T-helper 2 cell (primary cell): ENCODE measurements around the gene NGF.
"Not testable (repeated sequence)": the region's sequence is repeated elsewhere in the genome, so short reads cannot be mapped to it uniquely, and the experiment has no call there.

Source experiments
- DNase-seq, 5 experiments: peaks; one replicate each; pipeline versions ENCODE4 v3.0.0 to v3.0.0-alpha.2; 2012 to 2022

Gene NGF

DNA sequence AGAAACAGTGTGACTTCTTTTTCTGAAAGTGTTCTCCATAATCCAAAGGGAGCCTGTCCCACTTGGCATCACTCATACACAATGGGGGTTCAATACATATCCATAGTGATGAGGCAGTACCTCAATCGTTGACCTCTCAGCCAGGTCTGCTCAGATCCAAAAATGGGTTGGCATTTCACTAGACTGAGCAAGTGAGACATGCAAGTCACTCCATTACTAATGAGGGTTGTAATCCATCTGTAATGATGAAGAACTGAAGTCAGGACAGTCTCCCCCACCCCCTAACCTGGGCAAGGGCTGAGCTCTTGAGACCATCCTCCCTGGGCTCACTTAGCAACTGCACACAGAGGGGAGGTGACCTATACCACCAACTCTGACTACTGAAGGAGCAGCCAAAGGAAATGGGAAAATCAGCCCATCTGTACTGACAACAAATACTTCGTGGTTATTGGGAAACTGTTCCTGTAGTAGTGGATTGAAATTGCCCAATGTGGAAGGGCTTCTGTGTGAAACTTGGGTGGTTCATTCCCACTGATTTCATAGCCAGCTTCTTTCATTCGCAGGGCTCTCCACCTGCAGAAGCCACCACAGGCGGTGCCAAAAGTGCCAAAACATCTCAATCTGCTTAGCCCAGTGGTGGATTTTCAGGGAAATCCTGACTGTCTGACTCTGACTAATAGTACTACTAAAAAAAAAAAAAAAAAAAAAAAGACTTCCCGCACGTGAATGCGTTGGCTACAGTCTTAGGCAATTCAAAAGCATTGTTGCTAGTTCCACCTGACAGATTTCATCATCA is 5.0 kb downstream of the NGF start:
- DNase-seq, result peak in 1 of 5 experiments; percentile 21

DNA sequence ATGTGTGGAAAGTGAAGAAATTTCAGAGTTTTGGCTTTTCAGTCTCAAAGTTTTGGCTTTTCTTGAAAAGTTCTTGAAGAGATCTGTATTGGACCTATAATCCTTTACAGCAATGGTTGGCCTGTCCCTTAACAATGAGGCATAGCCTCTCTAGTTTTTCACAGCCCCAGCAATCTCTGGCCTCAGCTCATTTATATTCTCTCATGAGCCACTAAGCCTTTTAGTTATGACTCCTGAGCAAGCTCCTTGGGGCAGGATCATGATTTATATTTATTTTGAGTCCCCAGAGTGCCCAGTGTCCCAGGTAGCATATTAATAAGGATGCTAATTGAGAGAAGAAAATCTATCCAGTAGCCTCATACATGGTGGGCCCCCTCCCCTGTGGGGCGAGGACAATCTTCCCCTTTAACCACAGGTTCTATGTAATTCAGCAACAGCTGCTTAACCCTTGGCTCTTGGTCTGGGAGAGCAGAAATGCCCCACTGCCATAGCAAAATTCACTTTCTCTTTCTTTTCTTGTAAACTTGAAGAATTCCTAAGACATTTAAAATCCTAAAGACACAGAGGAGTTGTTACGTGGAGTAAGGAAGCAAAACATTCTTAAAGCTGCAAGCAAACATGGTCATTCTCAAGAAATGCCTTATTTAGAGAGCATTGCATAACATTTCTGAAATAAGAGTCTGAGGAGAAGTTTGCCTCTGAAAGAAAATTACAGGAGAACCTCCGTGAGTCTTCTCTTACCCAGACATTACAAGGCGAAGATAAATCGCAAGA is 6.3 kb downstream of the NGF start:
- DNase-seq, result no peak

DNA sequence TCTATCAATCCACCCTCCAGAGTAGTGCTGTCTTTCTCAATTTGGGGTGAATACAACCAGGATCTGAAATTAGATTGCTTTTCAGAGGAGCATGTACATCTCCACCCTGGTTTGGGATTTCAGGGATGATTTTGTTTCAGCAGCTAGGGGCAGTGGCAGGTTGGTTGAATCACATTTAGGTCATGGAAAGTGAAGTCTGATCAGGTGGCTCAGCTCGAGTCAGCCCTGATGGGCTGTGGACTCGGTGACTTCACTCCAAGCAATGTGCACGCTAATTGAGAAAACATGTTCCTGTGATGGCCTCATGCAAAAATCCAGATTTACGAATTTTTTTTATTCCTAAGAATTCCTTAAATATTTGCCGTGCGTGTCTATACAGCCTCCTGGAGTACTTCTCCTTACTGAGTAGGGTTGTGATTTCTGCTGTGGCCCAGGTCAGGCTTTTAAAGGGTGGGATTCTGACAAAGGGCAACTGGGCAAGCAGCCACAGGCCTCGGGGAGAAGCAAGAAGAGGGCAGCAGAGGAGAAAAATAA is 7.5 kb downstream of the NGF start:
- no peak for DNase-seq

DNA sequence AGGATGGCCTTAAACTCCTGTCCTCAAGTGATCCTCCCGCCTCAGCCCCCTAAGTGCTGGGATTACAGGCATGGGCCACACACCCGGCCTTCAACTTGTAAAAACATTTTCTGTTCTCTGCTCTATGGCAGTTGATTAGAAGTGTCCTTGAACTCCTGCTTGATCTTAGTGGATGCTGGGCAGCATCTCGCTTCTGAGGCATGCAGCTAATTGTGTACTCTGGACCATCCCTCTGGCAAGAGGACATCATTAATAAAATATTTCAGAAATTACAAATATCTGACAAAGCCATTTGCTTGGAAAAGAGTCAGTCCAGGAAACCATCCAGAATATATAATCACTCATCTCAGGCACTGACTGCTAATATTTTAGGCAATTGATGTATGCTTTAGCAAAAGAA is 8.1 kb downstream of the NGF start:
- no peak for DNase-seq

DNA sequence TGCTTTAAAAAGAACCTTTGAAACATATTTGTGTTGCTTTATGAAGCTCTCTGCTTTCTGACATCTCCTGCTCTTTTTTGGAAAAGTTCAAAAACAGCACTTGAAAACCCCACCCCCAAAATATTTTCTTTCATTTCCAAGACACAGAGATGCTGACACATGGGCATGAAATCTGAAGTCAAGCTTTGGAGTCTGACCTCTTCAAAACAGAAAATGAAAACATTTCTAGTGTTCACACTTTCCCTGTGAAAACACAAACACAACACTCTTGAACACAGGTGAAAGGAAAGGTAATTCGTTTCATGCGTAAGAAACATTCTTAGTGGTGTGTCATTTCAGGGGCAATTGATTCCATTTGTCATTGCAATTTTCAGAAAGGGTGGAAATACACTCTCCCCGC is 10.8 kb downstream of the NGF start:
- no peak for DNase-seq

DNA sequence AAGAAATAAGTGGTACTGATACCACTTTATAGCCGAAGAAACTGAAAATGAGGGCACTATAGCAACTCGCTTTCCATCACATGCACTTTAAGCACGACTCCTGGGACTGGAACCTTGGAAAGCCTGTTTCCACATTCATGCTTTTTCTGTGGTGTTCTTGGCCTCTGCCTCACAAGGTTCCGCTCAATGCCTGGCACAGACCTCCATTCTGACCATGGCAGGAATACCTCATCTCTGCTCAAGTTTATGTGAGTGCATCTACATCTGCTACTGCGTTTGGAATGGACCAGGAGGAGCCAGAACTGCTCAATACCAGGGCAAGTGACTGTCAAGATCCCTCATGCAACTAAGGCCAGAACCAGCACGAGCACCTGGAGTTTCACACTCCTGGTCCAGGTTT is 11.6 kb downstream of the NGF start:
- no peak for DNase-seq

DNA sequence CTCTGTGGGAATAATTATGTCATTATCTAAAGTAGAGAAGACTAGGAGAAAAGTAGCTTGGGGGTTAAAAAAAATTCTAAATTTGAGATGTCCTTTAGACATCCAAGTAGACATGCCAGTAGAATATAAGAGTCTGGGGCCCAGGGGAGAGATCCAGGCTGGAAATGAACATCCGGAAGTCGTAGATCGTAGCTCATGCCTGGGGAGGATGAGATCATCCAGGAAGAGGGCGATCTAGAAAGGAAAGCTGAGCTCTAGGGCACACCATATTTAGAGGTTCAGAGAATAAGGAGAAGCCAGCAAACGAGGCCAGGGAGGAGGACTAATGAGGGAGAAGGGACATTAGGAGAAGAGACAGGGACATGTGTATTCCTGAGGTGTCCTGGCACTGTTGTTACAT is 12.2 kb downstream of the NGF start:
- no peak for DNase-seq

DNA sequence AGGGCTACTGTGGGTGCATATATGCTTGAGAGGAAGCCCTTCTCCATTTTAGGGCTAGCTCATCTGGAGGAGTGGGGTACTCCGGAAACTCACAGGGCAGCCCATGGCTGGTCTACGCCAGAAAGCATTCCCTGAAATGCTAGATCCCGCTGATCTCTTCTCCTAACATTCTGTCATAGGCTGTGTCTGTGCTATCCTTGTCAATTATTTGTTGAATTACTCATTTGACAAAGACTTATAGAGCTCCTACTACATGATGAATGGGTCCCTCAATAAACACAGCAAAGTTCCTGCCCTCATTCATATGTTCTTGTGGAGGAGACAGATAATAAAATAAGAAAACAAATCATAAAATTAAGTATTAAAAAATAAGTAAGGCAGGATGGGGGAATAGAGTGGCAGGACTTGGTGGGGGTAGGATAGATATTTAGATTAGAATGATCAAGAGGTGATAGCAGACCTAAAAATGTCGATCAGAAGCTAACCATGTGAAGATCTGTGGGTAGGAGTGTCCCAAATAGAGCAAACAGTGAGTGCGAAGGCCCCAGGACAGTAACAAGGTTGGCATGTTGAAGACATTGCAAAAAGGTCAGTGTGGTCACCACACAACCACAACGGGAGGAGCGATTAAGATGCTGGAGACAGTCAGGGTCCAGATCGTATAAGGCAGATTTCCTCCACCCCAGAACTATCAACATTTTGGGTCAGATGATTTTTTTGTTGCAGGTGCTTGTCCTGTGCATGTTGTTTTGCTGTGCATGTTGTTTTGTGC is 13.2 kb downstream of the NGF start:
- DNase-seq, result no peak

DNA sequence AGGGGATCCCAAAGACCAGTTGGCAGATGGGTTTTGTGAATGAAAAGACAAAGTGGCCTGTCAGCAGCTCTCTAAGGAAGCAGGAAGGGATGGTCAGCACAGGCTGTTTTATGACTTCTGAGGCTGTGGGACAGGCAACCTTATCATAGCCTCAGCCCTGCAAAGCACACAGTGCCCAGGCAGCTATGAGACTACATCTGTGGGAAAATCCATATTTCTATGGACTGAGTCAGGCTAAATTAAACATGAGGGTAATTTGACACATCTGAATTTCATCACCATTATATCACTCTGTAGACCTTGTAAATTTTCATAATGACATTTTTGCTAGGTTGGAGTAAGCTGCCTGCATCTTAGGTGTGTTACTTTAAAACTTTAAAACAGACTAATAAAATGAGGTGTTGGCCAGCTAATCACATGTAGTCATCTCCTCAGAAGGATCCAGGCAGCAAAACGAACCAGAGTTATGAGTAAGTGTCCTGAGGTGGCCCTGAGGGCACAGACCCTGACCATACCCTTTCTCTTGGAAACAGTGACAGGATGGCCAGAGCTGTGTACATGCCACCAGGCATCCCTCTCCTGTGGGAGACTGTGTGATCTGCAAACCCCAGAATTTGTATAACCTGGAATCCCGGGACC is 14.6 kb downstream of the NGF start:
- no peak for DNase-seq

DNA sequence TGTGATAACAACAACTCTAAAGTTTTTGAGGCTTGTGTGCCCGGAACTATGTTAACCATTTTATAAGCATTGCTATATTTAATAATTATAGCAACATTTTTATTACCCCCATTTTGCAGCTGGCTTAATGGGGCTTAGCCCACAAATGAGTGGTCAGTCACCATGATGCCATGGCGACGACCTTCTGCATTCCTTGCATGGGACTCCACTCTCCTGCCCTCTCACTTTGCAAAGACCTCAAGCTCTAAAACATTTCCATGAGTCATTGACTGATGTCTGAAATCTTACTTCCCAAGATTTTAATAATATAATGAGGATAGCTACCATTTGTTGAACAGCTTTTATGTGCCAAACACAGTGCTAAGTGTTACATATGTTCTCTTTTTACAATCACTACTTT is 15.4 kb downstream of the NGF start:
- DNase-seq, result no peak

DNA sequence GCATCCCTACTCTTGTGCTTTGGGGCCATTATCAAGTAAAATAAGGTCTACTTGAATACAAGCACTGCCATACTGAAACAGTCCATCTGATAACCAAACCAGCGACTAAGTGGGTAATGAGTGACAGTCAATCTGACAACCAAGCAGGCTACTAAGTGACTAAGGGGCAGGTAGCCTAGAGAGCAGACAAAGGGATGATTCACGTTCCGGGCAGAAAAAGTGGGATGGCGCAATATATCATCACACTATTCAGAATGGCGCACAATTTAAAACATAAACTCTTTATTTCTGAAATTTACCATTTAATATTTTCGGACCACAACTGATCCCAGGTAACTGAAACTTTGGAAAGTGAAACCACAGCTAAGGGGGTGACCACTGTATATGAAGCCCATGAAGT is 17.7 kb downstream of the NGF start:
- no peak for DNase-seq

DNA sequence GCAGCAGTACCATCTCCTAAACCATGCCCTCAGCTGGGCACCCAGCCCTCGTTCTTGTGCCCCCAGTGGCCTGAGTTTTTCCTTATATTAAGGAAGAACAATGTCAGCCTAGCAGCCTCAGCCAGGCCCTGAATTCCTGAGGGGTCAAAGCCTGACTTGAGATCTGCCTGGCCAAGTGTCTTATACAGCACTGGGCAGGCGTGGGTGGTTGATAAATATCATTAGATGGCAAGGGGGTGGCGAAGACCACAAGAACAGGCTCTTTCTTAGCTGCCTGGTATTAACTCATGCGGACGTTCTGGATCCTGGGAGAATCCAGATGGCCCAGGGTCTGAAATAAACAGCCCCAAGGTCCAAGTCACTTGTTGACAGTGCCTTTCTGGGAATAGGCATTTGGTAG is 18.3 kb downstream of the NGF start:
- DNase-seq, result no peak

DNA sequence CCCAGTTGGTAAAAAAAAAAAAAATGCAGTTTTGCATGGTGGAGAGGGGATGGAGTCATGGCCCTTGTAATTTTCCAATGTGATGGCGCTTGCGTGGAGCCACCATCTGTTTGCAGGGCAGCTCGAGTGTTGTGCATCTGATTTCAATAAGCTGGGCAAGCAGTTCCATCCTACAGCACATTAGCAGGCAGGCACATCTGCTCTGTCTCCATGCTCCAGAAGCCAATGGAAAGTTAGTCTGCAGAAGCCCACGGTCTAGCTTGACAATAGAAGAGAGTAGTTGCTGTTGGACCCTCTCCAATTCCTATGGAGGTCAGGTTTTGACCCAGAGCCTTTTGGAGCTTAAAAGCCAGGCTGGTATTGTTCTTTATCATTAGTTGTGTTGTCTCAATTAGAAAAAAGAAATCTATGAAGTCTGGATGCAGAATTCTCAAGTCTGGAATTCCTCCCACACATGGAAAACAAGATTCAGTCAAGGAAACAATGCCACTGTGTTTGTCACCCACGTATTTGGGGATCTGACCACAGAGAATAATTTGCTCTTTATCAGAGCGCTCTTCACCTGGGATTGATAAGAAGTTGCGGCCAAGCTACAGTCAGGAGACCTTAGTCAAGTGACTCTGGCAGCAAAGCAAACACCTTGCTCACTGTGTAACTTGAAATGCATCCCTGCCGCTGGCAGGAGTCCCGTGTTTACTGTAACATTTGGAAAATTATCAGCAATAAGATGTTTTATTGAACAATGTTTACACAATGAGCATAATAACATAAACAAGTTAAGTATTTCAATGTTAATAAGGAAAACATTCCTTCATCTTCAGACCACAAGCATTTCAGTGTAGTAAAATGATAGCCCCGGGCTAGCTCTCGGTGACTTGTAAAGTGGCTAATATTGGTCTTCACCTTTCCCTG is 20.7 kb downstream of the NGF start:
- no peak for DNase-seq

DNA sequence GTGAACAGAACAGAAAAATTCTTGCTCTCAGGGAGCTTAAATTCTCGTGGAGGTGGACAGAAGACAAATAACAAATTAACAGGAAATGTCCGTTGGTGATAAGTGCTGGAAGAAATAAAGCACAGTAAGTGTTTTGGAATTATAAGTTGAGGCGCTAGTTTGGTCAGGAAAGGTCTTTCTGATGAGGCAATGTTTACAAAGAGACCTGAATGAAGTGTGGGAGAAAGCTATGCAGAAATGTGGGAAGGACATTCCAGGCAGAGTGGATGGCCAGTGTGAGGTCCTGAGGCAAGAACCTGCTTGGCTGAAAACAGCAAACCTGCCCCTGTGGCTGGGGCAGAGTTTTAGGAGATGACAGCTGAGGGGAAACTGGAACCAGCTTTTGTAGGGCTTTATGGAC is 23.3 kb downstream of the NGF start:
- DNase-seq, result no peak

DNA sequence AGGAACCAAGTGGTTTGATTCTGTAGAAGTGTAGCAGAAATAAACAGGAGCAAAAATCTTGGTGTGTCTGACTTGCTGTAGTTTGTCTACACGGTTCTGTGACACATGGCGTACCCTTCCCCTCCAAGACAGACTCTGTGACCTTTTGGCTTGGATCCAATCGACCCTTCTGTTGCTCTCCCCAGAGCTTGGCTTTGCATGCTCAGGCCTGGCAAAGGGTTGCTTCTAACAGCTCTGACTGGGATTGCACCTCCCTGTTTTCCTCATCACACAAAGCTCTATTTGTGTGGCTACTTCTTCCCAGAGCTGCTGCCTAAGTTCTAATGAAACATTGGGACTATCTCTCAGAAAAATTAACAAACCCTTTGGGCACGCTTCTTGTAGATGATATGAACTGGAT is 24.0 kb downstream of the NGF start:
- no peak for DNase-seq

DNA sequence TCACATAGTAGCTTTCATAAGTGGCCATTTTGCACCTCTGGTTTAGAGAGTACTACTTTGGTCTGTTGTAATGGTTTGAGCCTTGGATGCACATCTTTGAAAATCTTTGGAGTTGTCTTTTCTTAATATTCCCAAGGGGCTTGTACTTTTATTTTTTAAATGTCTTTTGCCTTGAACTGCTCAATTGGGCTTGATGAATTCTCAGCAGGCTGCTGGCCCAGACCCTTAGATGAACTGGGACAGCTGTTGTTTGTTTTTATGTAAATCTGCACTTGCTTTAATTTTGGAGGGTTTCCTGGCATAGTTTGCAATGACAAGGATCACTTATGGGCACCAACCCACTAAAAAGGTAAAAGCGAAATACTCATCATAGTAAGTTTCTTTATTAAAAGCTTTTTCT is 24.9 kb downstream of the NGF start:
- no peak for DNase-seq

DNA sequence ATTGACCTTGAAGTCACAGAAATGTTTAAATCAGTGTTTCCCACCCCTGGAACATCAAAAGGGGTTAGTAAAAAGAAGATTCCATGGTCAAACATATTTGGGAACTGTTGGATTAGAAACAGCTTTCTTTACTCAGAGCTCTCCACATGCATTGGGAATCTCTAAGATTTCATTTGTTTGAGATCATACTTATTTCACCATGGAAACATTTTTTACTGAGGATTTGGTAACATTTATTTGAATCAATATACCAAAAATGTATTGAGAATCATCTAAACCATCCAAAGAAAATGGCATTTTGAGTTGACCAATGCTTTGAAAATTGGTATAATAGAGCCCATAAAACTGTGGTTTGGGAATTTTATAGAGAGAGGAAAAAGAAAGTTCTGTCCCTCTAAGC is 25.3 kb downstream of the NGF start:
- no peak for DNase-seq

DNA sequence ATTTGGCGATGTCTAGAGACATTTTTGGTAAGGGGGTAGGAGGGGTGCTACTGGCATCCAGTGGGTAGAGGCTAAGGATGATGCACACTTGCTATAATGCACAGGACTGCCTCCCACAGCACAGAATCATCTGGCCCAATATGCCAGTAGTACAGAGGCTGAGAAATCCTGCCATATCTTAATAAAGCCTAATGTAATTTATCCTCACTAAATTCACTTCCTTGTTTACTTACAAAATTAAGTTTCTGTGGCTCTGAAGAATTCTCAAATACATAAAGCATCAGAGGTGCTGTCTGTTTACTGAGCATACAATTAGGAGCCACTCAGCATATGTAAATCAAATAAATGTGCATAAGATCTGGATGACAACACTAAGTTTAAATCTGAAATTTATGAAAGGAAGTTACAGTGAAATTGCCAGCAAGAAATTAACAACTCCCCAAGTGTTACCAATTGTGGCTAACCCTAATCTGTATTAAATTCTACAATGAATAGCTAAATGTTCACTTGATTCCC is 26.5 kb downstream of the NGF start:
- no peak for DNase-seq

DNA sequence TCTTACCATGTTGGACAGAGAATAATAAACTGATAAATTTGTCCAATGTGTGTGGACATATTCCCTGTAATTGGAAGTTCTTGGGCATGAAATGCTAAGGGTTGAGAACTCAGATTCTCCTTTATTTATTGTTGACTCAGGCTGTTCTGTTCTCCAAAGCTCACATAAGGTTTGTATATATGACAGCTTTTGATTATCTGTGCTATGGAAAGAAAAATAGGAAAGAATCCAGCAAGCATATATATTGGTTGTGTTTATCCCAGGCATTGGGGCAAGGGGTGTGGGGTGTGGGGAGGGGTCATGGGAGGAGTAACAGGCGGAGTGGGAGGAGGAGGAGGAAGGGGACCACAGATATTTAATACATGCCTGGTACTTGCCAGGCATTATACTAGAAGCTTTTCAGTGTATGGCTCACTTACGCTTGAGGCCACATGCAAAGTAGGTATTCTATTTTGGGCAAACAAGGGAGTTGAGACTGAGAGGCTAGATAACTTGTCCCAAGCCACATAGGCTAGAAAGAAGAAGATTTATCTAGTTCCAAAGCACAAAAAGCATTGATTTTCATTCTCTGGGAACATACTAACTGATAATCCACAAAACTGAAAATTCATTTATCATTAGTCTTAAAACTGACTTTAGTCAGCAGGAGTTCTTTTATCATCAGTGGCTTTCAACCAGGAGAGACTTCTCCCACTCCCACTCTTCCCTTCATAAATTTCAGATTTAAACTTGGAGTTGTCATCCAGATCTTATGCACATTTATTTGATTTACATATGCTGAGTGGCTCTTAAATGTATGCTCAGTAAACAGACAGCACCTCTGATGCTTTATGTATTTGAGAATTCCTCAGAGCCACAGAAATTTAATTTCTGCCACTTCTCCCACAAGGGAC is 27.2 kb downstream of the NGF start:
- DNase-seq, result no peak

DNA sequence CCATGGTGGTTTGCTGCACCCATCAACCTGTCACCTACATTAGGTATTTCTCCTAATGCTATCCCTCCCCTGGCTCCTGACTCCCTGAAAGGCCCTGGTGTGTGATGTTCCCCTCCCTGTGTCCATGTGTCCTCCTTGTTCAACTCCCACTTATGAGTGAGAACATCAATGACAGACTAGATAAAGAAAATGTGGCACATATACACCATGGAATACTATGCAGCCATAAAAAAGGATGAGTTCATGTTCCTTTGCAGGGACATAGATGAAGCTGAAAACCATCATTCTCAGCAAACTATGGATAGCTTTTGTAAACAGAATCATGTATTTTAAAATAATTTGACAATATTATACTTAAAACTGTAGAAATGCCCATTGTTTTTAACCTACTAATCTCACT is 28.5 kb downstream of the NGF start:
- DNase-seq, result not testable (repeated sequence)
